Hematopoietic multipotent progenitor cell treated with erythropoietin and hydrocortisone succinate and interleukin-3 and kit ligand, for 6 days (in vitro differentiated cells): Measurements from ENCODE around the gene CLDND2.

Experiments
- DNase-seq: peaks from one replicate; pipeline ENCODE4 v3.0.0-alpha.2; 2015

The CLDND2 gene

GRCh38 chr19:51352783-51353360, 15.9 kb downstream of the CLDND2 start:
- no peak for DNase-seq

- no peak for DNase-seq
These were observed 17.4 kb downstream of the CLDND2 start for GRCh38 chr19:51351266-51351990.

- DNase-seq = no peak
These were observed 21.4 kb downstream of the CLDND2 start for GRCh38 chr19:51347209-51347928.

- no peak for DNase-seq
These were observed 22.1 kb downstream of the CLDND2 start for GRCh38 chr19:51346742-51347141.

- no peak for DNase-seq
These were observed 23.7 kb downstream of the CLDND2 start for GRCh38 chr19:51345076-51345620.

GRCh38 chr19:51342631-51343569, 25.9 kb downstream of the CLDND2 start:
- DNase-seq = no peak

GRCh38 chr19:51341976-51342580, 26.7 kb downstream of the CLDND2 start, which contains the start of gene VSIG10L:
TSS of gene VSIG10L (minus strand) at chr19:51342139. CDS start at chr19:51342124, 15 bp downstream.
- DNase-seq = no peak

- DNase-seq = no peak
These were observed 27.7 kb downstream of the CLDND2 start for GRCh38 chr19:51341066-51341465.

GRCh38 chr19:51339687-51340656, 28.8 kb downstream of the CLDND2 start:
- peak; percentile 98 for DNase-seq

- no peak for DNase-seq
These were observed 29.5 kb downstream of the CLDND2 start for GRCh38 chr19:51339313-51339686.

- DNase-seq = peak; percentile 88
These were observed 30.1 kb downstream of the CLDND2 start for GRCh38 chr19:51338563-51339312.

- DNase-seq = no peak
These were observed 30.8 kb downstream of the CLDND2 start for GRCh38 chr19:51337861-51338562.

GRCh38 chr19:51337141-51337860, 31.5 kb downstream of the CLDND2 start:
- no peak for DNase-seq

- no peak for DNase-seq
These were observed 34.9 kb downstream of the CLDND2 start for GRCh38 chr19:51333836-51334460.

- DNase-seq = no peak
These were observed 37.1 kb downstream of the CLDND2 start for GRCh38 chr19:51331716-51332115.

GRCh38 chr19:51331193-51331592, 37.6 kb downstream of the CLDND2 start:
- no peak for DNase-seq

GRCh38 chr19:51330366-51330765, 38.4 kb downstream of the CLDND2 start:
- DNase-seq = no peak

GRCh38 chr19:51329411-51329810, 39.4 kb downstream of the CLDND2 start:
- DNase-seq = no peak
